GM06990 (cell line): ENCODE measurements around the gene TLR3.

Experiments used
- DNase-seq: peaks from one replicate; pipeline ENCODE4 v3.0.0-alpha.2; 2011; ENCODE audit not compliant: insufficient read length; ENCODE audit errors: extremely low read depth
- H3K27me3 ChIP-seq: replicated peaks from 2 replicates; pipeline ENCODE4 v1.6.0; 2011; ENCODE audit warnings: low read length; ENCODE audit not compliant: control insufficient read depth, insufficient read depth
- H3K36me3 ChIP-seq: 2 replicates; pipeline ENCODE4 v1.5.1; 2011; ENCODE audit warnings: low read length; ENCODE audit not compliant: control insufficient read depth, insufficient read depth
- H3K4me3 ChIP-seq: replicated peaks from 2 replicates; pipeline ENCODE4 v1.5.1; 2011; ENCODE audit warnings: low read depth, mild to moderate bottlenecking, control low read depth, low read length
- TF ChIP-seq, protein P1 (sequence below): IDR thresholded peaks from 2 replicates; pipeline ENCODE4 v1.5.1; 2011; ENCODE audit warnings: low read length, control low read depth, mild to moderate bottlenecking, inconsistent platforms; ENCODE audit not compliant: insufficient read depth, poor library complexity, severe bottlenecking

TLR3 gene

DNA sequence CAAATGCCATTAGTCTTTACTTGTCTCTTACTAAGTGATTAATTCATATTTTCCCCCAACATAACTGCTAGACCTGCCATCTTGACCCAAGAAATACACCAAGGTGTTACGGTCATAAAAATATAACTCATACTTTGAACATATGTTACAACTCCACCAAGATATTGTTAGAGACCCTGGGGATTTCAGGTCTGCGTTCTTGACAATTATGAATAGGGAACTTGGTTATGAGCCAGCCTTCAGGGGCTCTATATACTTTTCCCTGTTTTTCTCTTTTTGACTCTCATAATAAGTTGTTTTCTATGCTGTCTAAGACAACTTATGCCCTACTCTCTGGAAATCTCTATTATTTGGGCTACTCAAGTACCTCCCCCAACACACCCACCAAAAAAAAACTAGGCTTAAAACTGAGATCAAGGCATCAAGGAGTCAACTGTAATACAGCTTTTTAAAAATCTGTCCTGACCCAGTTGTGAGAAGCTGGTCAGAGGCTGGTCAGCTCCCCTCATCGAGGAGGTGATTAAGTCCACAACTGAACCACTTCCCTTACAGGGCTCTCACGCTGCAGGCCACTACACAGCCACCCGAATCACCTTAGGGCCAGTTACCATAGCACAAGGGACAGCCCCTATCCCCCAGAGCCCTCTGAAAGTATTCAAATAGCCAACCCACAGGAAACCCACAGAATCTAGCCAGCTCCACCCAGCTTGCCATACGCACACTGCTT lies 10.5 kb upstream of the TLR3 start:
- TF ChIP-seq, protein P1, sequence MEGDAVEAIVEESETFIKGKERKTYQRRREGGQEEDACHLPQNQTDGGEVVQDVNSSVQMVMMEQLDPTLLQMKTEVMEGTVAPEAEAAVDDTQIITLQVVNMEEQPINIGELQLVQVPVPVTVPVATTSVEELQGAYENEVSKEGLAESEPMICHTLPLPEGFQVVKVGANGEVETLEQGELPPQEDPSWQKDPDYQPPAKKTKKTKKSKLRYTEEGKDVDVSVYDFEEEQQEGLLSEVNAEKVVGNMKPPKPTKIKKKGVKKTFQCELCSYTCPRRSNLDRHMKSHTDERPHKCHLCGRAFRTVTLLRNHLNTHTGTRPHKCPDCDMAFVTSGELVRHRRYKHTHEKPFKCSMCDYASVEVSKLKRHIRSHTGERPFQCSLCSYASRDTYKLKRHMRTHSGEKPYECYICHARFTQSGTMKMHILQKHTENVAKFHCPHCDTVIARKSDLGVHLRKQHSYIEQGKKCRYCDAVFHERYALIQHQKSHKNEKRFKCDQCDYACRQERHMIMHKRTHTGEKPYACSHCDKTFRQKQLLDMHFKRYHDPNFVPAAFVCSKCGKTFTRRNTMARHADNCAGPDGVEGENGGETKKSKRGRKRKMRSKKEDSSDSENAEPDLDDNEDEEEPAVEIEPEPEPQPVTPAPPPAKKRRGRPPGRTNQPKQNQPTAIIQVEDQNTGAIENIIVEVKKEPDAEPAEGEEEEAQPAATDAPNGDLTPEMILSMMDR, result no peak

DNA sequence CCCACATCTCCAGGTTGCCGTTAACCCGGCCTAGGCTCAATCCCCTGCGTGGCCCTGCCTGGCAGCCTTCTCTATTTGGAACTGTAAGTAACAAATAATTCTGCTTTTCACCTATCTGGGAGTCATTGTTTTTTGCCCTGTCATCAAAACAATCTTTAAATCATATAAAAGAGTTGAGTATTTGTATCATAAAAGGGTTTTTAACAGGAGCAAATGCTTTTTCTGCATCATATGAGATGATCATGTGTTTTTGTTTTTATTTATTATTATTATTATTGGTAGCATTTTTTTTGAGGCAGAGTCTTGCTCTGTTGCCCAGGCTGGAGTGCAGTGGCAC lies 10.0 kb upstream of the TLR3 start:
- no peak for DNase-seq
- Histone ChIP-seq H3K4me3 (no peak overlapping the region), H3K27me3 (no peaks in the 10 kb centered on the region), H3K36me3 (no peaks in the 10 kb centered on the region)
- TF ChIP-seq, protein P1, result no peak

More for the DNA sequence above, 10.5 kb upstream of the TLR3 start:
- Histone ChIP-seq H3K4me3 (no peak overlapping the region), H3K27me3 (no peaks in the 10 kb centered on the region), H3K36me3 (no peaks in the 10 kb centered on the region)
- peak; percentile 45 for DNase-seq

DNA sequence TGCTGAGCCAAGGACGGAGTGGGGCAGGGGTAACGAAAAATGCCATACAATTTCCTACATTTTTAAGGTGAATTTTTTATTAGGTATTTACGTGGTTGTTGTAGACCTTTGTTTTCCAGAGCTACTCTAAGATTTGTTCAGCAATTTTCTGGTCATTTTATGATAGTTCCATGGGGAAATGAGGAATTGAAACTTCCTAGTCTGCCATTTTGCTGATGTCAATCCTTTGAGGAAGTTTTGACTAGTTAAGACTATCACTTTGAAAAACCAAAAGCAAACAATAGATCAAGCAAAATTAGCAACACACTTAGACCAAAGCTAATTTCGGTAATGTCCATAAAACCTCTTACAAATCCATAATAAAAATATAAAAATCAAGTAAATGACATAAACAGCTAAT lies 7.0 kb upstream of the TLR3 start:
- Histone ChIP-seq H3K36me3 (no peaks in the 10 kb centered on the region), H3K27me3 (no peaks in the 10 kb centered on the region), H3K4me3 (no peak overlapping the region)
- no peak for DNase-seq
- TF ChIP-seq, protein P1, result no peak

DNA sequence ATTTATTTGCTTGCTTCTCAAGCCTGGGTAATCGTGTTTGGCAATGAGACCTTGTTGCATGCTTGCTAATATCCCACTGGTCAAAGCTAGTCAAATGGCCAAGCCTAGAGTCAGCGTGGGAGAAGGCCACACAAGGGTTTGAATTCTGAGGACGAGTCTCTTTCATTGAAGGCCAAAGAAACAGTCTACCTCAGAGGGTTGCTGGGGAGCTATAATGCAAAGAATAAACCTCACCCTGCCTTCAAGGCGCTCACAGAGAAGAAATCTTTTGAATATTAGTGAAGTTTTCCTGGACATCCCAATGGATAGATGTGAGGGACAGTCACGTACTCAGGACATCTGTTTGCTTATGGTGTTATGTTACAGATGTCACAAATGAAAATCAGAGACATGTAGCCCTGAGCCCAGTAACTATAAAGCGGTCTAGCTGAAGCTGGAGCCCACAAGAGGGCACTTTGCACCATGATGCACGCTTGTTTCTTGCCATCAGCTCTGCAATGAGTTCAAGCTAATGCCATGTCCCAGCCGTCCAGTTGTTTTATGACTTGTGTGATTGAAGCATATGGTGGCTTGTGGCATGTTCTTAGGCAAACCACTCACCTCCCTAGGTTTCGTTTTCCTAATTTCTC lies 1.1 kb upstream of the TLR3 start:
- peak; percentile 5 for DNase-seq
- TF ChIP-seq, protein P1, result peak; percentile 66
- Histone ChIP-seq H3K27me3 (no peaks in the 10 kb centered on the region), H3K36me3 (no peaks in the 10 kb centered on the region), H3K4me3 (no peak overlapping the region)

DNA sequence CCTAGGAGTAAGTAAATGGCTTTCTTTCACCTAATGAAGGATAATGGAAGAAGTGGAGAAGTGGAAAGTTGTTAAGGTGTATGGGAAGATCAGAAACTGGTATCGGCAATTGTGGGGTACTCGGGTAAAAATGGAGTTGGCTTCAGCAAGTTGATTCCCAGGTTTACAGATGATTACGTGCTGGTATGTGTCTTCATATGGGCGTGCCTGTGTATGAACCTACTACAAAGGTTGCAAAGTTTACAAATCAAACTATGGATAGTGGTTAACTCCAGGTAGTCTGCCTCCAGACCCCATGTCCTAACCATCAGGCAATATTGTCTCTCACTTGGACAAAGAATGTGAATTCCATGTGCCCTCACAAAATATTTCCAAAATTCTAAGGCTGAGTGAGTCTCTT lies 773 bp downstream of the TLR3 start:
- no peak for DNase-seq
- H3K36me3 ChIP-seq, result no peaks in the 10 kb centered on the region
- no peak overlapping the region for H3K4me3 ChIP-seq

More for the DNA sequence above, 773 bp downstream of the TLR3 start:
- TF ChIP-seq, protein P1, result no peak
- H3K27me3 ChIP-seq, result no peaks in the 10 kb centered on the region
